HG02623 (cell line): ENCODE data around the gene NSRP1.
"Not testable (repeated sequence)": the region's sequence is repeated elsewhere in the genome, so short reads cannot be mapped to it uniquely, and the experiment has no call there.

ENCODE experiments used
- ATAC-seq: cut with Tn5 transposase; IDR thresholded peaks from one replicate; pipeline ENCODE4 v1.9.1; 2021; ENCODE audit warnings: moderate library complexity; ENCODE audit not compliant: unreplicated experiment

The NSRP1 gene

GRCh38 chr17:30176855-30177254 is 60.2 kb downstream of the NSRP1 start:
- no peak for ATAC-seq

- ATAC-seq: no peak
Measured at GRCh38 chr17:30186761-30187160, 70.1 kb downstream of the NSRP1 start.

- ATAC-seq: no peak
Measured at GRCh38 chr17:30187573-30187972, 71.0 kb downstream of the NSRP1 start.

GRCh38 chr17:30188211-30188939 is 71.8 kb downstream of the NSRP1 start:
- no peak for ATAC-seq

- ATAC-seq: no peak
Measured at GRCh38 chr17:30191072-30191471, 74.5 kb downstream of the NSRP1 start.

- no peak for ATAC-seq
Measured at GRCh38 chr17:30196504-30196903, 79.9 kb downstream of the NSRP1 start.

- ATAC-seq: no peak
Measured at GRCh38 chr17:30197416-30197815, 80.8 kb downstream of the NSRP1 start.

- ATAC-seq: no peak
Measured at GRCh38 chr17:30199600-30199999, 83.0 kb downstream of the NSRP1 start.

- ATAC-seq: no peak
Measured at GRCh38 chr17:30200106-30200505, 83.5 kb downstream of the NSRP1 start.

- ATAC-seq: not testable (repeated sequence)
Measured at GRCh38 chr17:30200656-30201055, 84.0 kb downstream of the NSRP1 start.

GRCh38 chr17:30203471-30203981 is 86.9 kb downstream of the NSRP1 start:
- no peak for ATAC-seq

GRCh38 chr17:30207655-30208054 is 91.0 kb downstream of the NSRP1 start:
- no peak for ATAC-seq

GRCh38 chr17:30208214-30208613 is 91.6 kb downstream of the NSRP1 start:
- no peak for ATAC-seq

GRCh38 chr17:30209930-30210329 is 93.3 kb downstream of the NSRP1 start:
- ATAC-seq: no peak

GRCh38 chr17:30210366-30210765 is 93.8 kb downstream of the NSRP1 start:
- ATAC-seq: no peak

- ATAC-seq: no peak
Measured at GRCh38 chr17:30210901-30211300, 94.3 kb downstream of the NSRP1 start.

- ATAC-seq: no peak
Measured at GRCh38 chr17:30211371-30211770, 94.8 kb downstream of the NSRP1 start.

GRCh38 chr17:30212750-30213149 is 96.1 kb downstream of the NSRP1 start:
- peak; percentile 58 for ATAC-seq

GRCh38 chr17:30217054-30217453 is 100.4 kb downstream of the NSRP1 start:
- no peak for ATAC-seq

- no peak for ATAC-seq
Measured at GRCh38 chr17:30217746-30218245, 101.2 kb downstream of the NSRP1 start.

GRCh38 chr17:30218799-30219198 is 102.2 kb downstream of the NSRP1 start:
- no peak for ATAC-seq

GRCh38 chr17:30219315-30219714 is 102.7 kb downstream of the NSRP1 start:
- no peak for ATAC-seq

- no peak for ATAC-seq
Measured at GRCh38 chr17:30219833-30220232, 103.2 kb downstream of the NSRP1 start.
